Fibroblast of pulmonary artery (primary cell): ENCODE measurements around the gene NTN5.

Experiments used
- DNase-seq: peaks from one replicate; pipeline ENCODE4 v3.0.0-alpha.2; 2010; ENCODE audit warnings: low read depth
- H3K4me3 ChIP-seq: replicated peaks from 2 replicates; pipeline ENCODE4 v1.5.1; 2011; ENCODE audit warnings: low read depth, mild to moderate bottlenecking, control low read depth, low read length, moderate library complexity
- TF ChIP-seq, protein P1 (sequence below): IDR thresholded peaks from 2 replicates; pipeline ENCODE4 v1.5.1; 2011; ENCODE audit warnings: mild to moderate bottlenecking, control low read depth, low read length, inconsistent platforms; ENCODE audit errors: missing control alignments

The NTN5 gene

DNA sequence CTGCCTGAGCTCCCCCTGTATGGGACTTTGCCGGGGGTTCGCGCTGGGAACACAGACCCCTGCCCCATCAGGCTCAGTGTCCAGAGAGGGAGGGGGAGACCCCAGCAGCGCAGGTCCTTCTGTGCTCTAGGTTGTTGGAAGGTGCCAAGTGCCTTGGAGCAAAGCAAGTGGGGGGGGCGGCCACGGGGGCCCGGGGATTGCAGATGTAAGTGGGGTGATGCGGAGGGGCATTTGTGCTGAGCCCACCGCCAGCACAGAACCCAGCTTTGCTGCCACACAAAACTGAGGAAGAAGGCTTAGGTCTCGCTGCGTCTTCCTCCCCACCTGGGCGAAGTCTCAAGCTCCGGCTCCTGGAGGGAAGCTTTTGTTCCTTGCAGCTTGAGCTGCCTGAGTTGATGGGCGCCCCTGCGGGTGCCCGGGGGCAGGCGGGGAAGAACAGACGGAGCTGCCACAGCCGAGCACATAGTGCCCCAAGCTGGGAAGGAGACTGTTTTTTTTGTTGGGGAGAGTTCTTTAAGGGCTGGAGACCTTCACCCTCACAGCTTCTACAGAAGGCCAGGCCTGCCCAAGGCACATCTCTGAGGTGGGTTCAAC, 1.5 kb upstream of the NTN5 start:
- no peak for DNase-seq
- TF ChIP-seq, protein P1, sequence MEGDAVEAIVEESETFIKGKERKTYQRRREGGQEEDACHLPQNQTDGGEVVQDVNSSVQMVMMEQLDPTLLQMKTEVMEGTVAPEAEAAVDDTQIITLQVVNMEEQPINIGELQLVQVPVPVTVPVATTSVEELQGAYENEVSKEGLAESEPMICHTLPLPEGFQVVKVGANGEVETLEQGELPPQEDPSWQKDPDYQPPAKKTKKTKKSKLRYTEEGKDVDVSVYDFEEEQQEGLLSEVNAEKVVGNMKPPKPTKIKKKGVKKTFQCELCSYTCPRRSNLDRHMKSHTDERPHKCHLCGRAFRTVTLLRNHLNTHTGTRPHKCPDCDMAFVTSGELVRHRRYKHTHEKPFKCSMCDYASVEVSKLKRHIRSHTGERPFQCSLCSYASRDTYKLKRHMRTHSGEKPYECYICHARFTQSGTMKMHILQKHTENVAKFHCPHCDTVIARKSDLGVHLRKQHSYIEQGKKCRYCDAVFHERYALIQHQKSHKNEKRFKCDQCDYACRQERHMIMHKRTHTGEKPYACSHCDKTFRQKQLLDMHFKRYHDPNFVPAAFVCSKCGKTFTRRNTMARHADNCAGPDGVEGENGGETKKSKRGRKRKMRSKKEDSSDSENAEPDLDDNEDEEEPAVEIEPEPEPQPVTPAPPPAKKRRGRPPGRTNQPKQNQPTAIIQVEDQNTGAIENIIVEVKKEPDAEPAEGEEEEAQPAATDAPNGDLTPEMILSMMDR = no peak
- no peak overlapping the region for H3K4me3 ChIP-seq

DNA sequence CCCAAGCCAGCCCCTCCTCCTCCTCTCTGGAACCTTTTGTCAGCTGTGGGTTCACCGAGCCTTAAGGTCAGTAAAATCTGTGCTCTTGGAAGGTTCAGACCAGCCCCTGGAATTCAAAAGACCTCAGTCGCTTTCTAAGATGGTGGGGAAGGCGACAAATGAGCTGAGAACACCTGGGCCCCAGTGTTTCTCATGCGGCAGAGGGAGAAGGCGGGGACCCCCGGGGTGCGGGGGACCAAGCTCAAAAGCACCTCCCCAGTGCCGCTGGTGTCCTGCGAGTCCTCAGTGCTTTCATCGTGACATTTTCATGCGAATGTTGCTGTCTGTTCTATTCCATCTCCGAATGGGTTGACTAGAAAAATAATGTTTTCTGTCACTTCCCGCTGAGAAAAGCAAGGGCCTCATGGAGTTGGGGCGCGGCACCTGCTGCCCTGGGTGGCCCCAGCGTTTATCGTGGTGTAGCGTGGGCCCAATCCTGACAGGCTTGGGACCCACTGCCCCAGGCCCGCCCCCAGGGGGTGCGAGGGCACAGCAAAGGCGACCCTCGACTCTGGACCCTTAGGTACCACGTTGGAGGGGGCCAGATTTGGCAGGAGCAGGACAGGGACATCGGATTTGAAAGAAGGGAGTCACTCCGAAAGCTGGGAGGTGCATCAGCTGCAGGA, 751 bp upstream of the NTN5 start:
- TF ChIP-seq, protein P1 = no peak
- no peak for DNase-seq
- H3K4me3 ChIP-seq = no peak overlapping the region

DNA sequence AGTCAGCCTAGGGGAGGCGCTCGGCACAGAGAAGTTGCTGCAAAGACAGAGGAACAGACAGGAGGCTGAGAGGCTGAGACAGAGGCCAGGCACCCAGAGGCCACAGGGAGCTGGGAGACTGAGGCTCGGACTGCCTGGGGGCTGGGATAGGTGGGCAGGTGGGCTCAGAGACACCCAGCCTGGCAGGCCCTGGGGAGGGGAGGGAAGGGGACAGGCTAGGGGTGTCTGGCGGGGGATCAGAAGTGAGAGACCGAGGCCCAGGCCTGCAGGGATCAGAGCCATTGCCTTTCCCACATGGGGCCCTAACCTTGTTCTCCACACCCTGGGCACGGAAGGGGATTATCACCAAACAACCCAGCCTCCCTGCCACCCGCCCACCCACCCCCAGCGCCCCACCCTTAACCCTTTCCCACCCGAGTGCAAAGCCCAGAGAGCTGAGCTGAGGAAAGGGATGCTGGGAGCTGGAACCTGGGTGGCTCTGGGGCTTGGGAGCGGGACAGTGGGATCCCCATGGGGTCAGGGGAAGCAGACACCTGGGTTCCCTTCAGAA, 1.3 kb downstream of the NTN5 start:
- DNase-seq = no peak
- no peak overlapping the region for H3K4me3 ChIP-seq
- TF ChIP-seq, protein P1 = no peak

DNA sequence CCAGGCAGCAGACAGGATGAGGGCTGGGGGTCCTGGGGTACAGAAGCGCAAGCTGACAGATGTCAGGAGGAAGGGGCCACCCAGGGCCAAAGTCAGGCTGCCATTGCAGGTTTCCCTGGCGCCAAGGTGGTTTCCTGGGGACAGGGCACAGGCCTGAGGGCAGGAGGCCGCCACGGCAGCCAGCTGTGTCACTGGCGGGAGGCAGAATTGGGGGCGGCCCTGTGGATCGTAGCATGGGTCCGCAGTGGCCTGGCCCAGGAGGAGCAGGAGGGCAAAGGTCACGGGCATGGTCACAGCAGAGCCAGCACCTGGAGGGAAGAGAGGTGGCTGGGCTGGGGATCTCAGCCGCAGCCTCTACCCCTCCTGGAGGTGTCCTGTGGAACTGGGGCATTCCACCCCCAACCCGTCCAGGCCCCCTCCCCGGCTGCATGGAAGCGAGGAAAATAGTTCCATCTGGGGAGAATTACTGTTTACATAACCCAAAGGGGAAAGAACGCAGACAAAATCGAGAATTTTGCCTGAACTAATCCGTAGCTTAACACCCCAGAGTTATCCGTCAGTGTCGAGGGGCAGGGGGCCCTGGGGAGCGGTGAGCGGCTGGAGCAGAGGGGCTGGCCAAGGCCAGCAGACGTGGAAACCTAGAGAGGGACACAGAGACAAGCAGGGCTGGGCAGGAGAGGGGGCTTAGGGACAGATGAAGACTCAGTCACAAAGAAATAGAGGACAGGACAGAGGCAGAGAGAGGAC, 1.9 kb downstream of the NTN5 start:
- TF ChIP-seq, protein P1 = no peak
- H3K4me3 ChIP-seq = no peak overlapping the region
- DNase-seq = no peak

DNA sequence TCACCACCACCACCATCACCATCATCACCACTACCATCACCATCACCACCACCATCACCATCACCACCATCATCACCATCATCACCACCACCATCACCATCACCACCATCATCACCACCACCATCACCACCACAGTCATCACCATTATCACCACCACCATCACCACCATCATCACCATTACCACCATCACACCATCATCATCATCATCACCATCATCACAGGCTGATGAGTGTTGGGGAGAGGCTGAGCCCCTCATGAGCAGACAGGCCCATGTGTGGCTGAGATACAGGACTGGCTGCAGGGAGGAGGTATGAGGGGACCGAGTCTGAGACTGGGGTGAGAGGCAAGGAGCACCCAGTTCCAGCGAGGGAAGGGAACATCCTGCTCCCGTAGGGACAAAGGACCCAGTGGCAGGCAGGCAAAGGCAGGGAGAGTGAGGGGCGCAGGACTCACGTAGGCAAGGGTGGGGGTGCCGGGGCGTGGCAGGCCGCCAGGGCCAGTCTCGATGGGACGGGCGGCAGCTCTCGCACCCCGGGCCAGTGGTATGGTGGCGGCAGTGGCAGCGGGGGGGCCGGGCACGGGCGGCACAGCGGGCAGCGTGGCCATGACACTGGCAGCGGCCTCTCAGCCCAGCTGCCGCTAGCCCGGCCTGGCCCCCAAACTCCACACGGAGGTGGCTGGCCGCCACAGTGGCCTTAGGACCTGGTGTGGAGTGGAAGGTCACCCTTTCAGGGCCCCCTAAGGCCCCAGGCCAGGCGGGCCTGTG, 2.7 kb downstream of the NTN5 start:
- no peak for DNase-seq
- TF ChIP-seq, protein P1 = no peak
- H3K4me3 ChIP-seq = no peak overlapping the region

DNA sequence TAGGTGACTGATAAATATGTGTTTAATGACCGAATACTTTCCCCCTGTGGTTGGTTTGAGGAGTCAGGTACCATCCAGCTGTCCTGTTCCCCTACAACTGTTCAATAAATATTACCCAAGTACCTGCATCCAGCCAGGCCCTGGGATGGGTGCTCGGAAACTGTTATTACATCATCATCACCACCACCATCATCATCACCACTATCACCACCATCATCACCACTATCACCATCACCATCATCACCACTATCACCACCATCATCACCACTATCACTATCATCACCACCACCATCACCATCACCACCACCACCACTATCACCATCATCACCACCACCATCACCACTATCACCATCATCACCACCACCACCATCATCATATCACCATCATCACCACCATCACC, 4.1 kb downstream of the NTN5 start:
- no peak for DNase-seq
- TF ChIP-seq, protein P1 = no peak
- no peak overlapping the region for H3K4me3 ChIP-seq
